MM.1S (cell line): Measurements from ENCODE around the gene LRRK1.

ENCODE experiments used
- DNase-seq: peaks from one replicate; pipeline ENCODE4 v3.0.0-alpha.2; 2015
- H2AFZ ChIP-seq: fragments of 300-600 bp; sonication (generic); 2 replicates; pipeline ENCODE4 v1.6.0; 2016; ENCODE audit warnings: antibody characterized with exemption, low read length
- H3F3A ChIP-seq: fragments of 300-600 bp; sonication (generic); 2 replicates; pipeline ENCODE4 v1.6.1; 2016; ENCODE audit warnings: mild to moderate bottlenecking, antibody characterized with exemption, low read length, moderate library complexity, mixed read lengths; ENCODE audit not compliant: insufficient read depth
- H3K27ac ChIP-seq: fragments of 300-600 bp; sonication (generic); 2 replicates; pipeline ENCODE4 v1.5.1; 2016; ENCODE audit warnings: mild to moderate bottlenecking, low read length
- H3K27me3 ChIP-seq: fragments of 300-600 bp; sonication (generic); replicated peaks from 2 replicates; pipeline ENCODE4 v1.6.0; 2016; ENCODE audit warnings: low read length; ENCODE audit not compliant: insufficient read depth
- H3K36me3 ChIP-seq: fragments of 300-600 bp; sonication (generic); replicated peaks from 2 replicates; pipeline ENCODE4 v1.6.1; 2016; ENCODE audit warnings: mild to moderate bottlenecking, low read length, mixed read lengths; ENCODE audit not compliant: insufficient read depth
- H3K4me1 ChIP-seq: fragments of 300-600 bp; sonication (generic); 2 replicates; pipeline ENCODE4 v1.6.1; 2016; ENCODE audit warnings: low read length, mixed read lengths
- H3K4me2 ChIP-seq: fragments of 300-600 bp; sonication (generic); 2 replicates; pipeline ENCODE4 v1.6.0; 2016; ENCODE audit warnings: low read depth, low read length
- H3K4me3 ChIP-seq: fragments of 300-600 bp; sonication (generic); 2 replicates; pipeline ENCODE4 v1.5.1; 2016; ENCODE audit warnings: low read length, mixed read lengths
- H3K79me2 ChIP-seq: fragments of 300-600 bp; sonication (generic); 2 replicates; pipeline ENCODE4 v1.6.1; 2016; ENCODE audit warnings: mixed run types, low read length, mixed read lengths
- H3K9ac ChIP-seq: fragments of 300-600 bp; sonication (generic); 2 replicates; pipeline ENCODE4 v1.6.1; 2016; ENCODE audit warnings: low read length, mixed read lengths
- H3K9me2 ChIP-seq: fragments of 300-600 bp; sonication (generic); replicated peaks from 2 replicates; pipeline ENCODE4 v1.6.1; 2016; ENCODE audit warnings: mild to moderate bottlenecking, low read length, mixed read lengths; ENCODE audit not compliant: insufficient read depth
- H3K9me3 ChIP-seq: fragments of 300-600 bp; sonication (generic); replicated peaks from 2 replicates; pipeline ENCODE4 v1.6.1; 2016; ENCODE audit warnings: mild to moderate bottlenecking, low read length, mixed read lengths; ENCODE audit not compliant: insufficient read depth
- H4K20me1 ChIP-seq: fragments of 300-600 bp; sonication (generic); 2 replicates; pipeline ENCODE4 v1.6.1; 2016; ENCODE audit warnings: mild to moderate bottlenecking, low read length, moderate library complexity, mixed read lengths; ENCODE audit not compliant: insufficient read depth
- EZH2 ChIP-seq: fragments of 300-600 bp; sonication (generic); optimal IDR thresholded peaks from 2 replicates; pipeline ENCODE3; 2017; ENCODE audit warnings: low read depth, mild to moderate bottlenecking, antibody characterized with exemption, low read length, mixed read lengths
- EZH2phosphoT487 ChIP-seq: fragments of 300-600 bp; sonication (generic); IDR thresholded peaks from 2 replicates; pipeline ENCODE4 v1.6.1; 2018; ENCODE audit warnings: antibody characterized with exemption, low read length
- TF ChIP-seq, protein P1 (sequence below): fragments of 300-600 bp; sonication (generic); IDR thresholded peaks from 2 replicates; pipeline ENCODE4 v1.5.1; 2016; ENCODE audit warnings: antibody characterized with exemption, low read length, mixed read lengths

Gene LRRK1

DNA sequence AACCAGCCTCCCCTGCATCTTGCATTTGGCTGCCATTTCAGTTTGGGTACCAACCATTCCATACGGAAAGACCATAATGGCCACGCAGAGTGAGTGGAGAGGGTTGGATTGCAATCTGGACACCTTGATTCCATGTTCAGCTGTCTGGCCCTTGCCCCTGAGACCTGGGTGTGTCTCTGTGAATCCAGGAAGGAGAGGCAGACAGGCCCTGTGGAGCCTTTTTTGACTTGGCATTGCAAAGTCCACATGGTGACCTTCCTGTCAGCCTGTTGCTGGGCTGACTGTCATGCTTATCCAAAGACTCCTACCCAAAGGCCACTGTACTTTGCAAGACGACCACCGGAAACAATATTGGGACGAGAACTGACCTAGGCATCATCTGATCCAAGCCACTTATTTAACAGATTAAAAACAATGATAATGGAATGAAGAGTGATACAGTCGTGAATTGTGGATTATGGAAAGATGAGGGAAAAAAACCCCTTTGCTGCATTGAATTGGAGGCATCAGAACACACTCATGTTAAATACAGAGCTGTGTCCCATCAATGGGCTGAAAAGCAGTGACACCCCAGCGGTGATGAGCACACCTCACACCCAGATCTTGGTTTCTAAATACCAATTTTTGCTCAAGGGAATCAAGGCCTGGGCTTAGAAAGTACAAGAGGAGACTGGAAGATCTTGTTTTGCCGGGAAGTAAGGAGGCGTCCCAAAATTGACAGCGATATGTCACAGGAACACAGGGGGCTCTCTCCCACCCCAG is 86.0 kb downstream of the LRRK1 start:
- no peak overlapping the region for H3K4me3 ChIP-seq
- H3K4me2 ChIP-seq, result no peak overlapping the region
- H3K9me2 ChIP-seq, result no peaks in the 10 kb centered on the region
- H4K20me1 ChIP-seq, result no peaks in the 10 kb centered on the region
- H3K4me1 ChIP-seq, result peaks cover 8% of the 10 kb centered on the region; the same call in 1 of the 2 replicates
- H3F3A ChIP-seq, result no peaks in the 10 kb centered on the region
- no peak for DNase-seq
- TF ChIP-seq, protein P1, sequence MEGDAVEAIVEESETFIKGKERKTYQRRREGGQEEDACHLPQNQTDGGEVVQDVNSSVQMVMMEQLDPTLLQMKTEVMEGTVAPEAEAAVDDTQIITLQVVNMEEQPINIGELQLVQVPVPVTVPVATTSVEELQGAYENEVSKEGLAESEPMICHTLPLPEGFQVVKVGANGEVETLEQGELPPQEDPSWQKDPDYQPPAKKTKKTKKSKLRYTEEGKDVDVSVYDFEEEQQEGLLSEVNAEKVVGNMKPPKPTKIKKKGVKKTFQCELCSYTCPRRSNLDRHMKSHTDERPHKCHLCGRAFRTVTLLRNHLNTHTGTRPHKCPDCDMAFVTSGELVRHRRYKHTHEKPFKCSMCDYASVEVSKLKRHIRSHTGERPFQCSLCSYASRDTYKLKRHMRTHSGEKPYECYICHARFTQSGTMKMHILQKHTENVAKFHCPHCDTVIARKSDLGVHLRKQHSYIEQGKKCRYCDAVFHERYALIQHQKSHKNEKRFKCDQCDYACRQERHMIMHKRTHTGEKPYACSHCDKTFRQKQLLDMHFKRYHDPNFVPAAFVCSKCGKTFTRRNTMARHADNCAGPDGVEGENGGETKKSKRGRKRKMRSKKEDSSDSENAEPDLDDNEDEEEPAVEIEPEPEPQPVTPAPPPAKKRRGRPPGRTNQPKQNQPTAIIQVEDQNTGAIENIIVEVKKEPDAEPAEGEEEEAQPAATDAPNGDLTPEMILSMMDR, result no peak
- TF ChIP-seq EZH2, result no peak
- no peak for TF ChIP-seq EZH2phosphoT487
- H3K9ac ChIP-seq, result no peak overlapping the region
- no peak overlapping the region for H3K27ac ChIP-seq
- no peaks in the 10 kb centered on the region for H3K36me3 ChIP-seq
- H3K9me3 ChIP-seq, result no peaks in the 10 kb centered on the region
- H3K79me2 ChIP-seq, result no peaks in the 10 kb centered on the region
- H3K27me3 ChIP-seq, result no peaks in the 10 kb centered on the region
- no peak overlapping the region for H2AFZ ChIP-seq

DNA sequence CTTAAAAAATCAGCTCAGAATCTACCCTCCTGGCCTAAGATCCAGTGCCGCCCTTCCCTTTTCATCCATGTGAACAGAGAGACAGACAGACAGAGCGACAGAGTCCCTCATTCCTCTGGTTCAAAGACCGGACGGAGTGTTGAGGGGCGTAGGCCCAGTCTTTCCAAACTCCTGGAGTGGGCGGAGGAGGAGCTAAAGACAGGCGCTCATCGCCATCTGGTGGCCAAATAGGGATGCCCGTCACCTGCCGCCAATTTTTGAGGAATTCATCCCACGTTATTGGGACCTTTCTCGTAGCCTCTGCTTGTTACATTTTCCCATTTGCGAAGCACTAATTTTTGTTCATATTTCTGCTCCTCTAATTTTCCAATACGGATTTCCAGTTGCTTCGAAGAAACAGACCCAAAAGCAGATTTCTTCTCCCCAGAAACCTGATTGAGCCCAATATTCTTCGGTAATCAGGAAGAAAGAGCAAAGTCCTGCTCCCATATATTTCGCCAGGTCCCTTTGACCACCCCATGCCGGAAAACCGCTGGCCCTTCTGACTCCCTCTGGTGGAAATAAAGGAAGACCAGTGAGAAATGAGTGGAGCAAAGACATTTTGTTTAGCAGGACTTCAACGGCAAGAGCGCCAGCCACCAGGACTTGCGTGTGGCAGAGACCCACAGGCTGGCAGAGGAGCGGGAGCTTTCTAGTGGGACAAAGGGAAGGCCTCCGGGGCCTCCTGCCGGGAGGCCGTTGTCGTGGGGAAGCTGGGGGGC is 88.0 kb downstream of the LRRK1 start:
- H3K9me3 ChIP-seq, result no peaks in the 10 kb centered on the region
- no peaks in the 10 kb centered on the region for H4K20me1 ChIP-seq
- no peaks in the 10 kb centered on the region for H3K9me2 ChIP-seq
- no peaks in the 10 kb centered on the region for H3F3A ChIP-seq
- H3K4me2 ChIP-seq, result peak overlapping the region; percentile 2; the same call in 1 of the 2 replicates
- no peaks in the 10 kb centered on the region for H3K79me2 ChIP-seq
- no peaks in the 10 kb centered on the region for H3K36me3 ChIP-seq
- H3K9ac ChIP-seq, result no peak overlapping the region
- H3K27me3 ChIP-seq, result no peaks in the 10 kb centered on the region
- TF ChIP-seq, protein P1, result peak; percentile 93
- no peak for TF ChIP-seq EZH2phosphoT487
- no peak for TF ChIP-seq EZH2
- no peak overlapping the region for H3K4me3 ChIP-seq
- H3K27ac ChIP-seq, result no peak overlapping the region
- peaks cover 8% of the 10 kb centered on the region; the same call in 1 of the 2 replicates for H3K4me1 ChIP-seq
- no peak overlapping the region for H2AFZ ChIP-seq
- peak; percentile 65 for DNase-seq

DNA sequence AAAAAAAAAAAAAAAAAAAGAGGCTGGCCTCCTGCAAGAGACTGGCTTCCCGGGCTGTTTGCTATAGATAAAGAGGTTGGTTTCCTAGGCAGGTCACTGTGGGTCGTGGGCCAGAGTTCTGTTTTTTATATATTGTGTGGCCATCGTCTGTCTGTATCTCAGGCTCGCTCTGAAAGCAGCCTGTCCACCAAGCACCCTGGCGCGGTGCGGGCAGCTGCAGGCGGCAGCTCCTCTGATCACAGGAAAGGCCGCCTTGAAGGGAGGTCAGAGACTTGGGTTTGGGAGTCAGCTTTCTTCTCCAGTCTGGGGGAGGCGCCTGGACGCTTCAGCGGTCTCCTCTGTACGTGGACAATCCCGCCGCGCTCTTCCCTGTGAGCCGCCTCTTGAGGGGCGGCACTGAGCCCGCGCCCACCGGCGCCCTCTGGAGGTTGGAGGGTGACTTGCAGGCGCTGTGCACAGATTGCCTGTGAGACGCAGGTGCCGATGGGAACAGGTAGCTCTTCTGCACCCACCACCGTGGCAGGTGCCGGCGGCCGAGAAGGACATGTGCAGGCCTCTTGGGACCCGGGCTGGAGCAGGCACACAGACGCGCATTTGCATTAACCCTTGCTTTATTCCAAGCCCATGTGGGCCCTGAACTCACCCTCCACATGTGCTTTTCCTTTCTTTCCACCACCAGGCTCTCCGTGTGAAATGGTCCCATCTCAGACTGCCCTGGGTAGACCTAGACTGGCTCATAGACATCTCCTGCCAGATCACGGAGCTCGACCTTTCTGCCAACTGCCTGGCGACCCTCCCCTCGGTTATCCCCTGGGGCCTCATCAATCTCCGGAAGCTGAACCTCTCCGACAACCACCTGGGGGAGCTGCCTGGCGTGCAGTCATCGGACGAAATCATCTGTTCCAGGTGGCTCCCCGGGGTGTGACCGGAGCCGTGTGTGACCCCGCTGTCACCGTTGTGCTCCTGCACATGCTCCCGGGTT is 89.3 kb downstream of the LRRK1 start:
- Histone ChIP-seq H2AFZ (peak overlapping the region; percentile 54), H3F3A (no peaks in the 10 kb centered on the region), H3K9me3 (no peaks in the 10 kb centered on the region)

More for the DNA sequence above, 89.3 kb downstream of the LRRK1 start:
- Histone ChIP-seq H3K36me3 (no peaks in the 10 kb centered on the region), H3K4me2 (peak overlapping the region; percentile 61; the same call in 1 of the 2 replicates), H3K9ac (no peak overlapping the region; the same call in 1 of the 2 replicates), H3K4me1 (peaks cover 8% of the 10 kb centered on the region; the same call in 1 of the 2 replicates), H3K4me3 (peak overlapping the region; percentile 60), H3K9me2 (no peaks in the 10 kb centered on the region), H3K27me3 (no peaks in the 10 kb centered on the region), H3K27ac (no peak overlapping the region), H4K20me1 (no peaks in the 10 kb centered on the region), H3K79me2 (no peaks in the 10 kb centered on the region)
- peak; percentile 80 for DNase-seq
- TF ChIP-seq, protein P1, result peak; percentile 95
- TF ChIP-seq EZH2, result no peak
